ENCODE data around the gene HSF2BP. TPM values are rescaled to one million over a fixed set of nuclear protein-coding genes. Genes with fewer than 3 reads are reported as not detected.

The HSF2BP gene
- total RNA-seq, 1 donor from 2014 or later = 0.12 TPM

GRCh38 chr21:43585924-43586413, 73.3 kb downstream of the HSF2BP start:
- peak; percentile 99 for DNase-seq (ENCODE audit: low read depth)
- TF ChIP-seq CTCF (conservative IDR thresholded peaks at IDR 0.05; ENCODE audit: low read depth, low read length) = no peak
- H3K4me3 ChIP-seq (ENCODE audit: low read depth, low read length) = no peak overlapping the region

GRCh38 chr21:43585514-43585913, 73.8 kb downstream of the HSF2BP start:
- no peak for TF ChIP-seq CTCF (conservative IDR thresholded peaks at IDR 0.05; ENCODE audit: low read depth, low read length)
- no peak for DNase-seq (ENCODE audit: low read depth)

GRCh38 chr21:43581453-43581852, 77.8 kb downstream of the HSF2BP start:
- DNase-seq (ENCODE audit: low read depth) = no peak
- TF ChIP-seq CTCF (conservative IDR thresholded peaks at IDR 0.05; ENCODE audit: low read depth, low read length) = no peak
- no peak overlapping the region for H3K4me3 ChIP-seq (ENCODE audit: low read depth, low read length)

More at GRCh38 chr21:43585514-43585913, 73.8 kb downstream of the HSF2BP start:
- no peak overlapping the region for H3K4me3 ChIP-seq (ENCODE audit: low read depth, low read length)

GRCh38 chr21:43578677-43579303, 80.5 kb downstream of the HSF2BP start:
- no peak for TF ChIP-seq CTCF (conservative IDR thresholded peaks at IDR 0.05; ENCODE audit: low read depth, low read length)
- H3K4me3 ChIP-seq (ENCODE audit: low read depth, low read length) = no peak overlapping the region
- DNase-seq (ENCODE audit: low read depth) = no peak

- no peak overlapping the region for H3K4me3 ChIP-seq (ENCODE audit: low read depth, low read length)
- no peak for DNase-seq (ENCODE audit: low read depth)
- TF ChIP-seq CTCF (conservative IDR thresholded peaks at IDR 0.05; ENCODE audit: low read depth, low read length) = no peak
These were observed 83.8 kb downstream of the HSF2BP start for GRCh38 chr21:43575473-43575844.

- no peak for TF ChIP-seq CTCF (conservative IDR thresholded peaks at IDR 0.05; ENCODE audit: low read depth, low read length)
- no peak for DNase-seq (ENCODE audit: low read depth)
These were observed 84.4 kb downstream of the HSF2BP start for GRCh38 chr21:43574741-43575472.

More at GRCh38 chr21:43574741-43575472, 84.4 kb downstream of the HSF2BP start:
- H3K4me3 ChIP-seq (ENCODE audit: low read depth, low read length) = no peak overlapping the region
